Activated CD8-positive, alpha-beta T cell treated with anti-CD3 and anti-CD28 coated beads for 36 hours (primary cell): ENCODE data around the gene LRRC56. TPM values are rescaled to one million over a fixed set of nuclear protein-coding genes. Genes with fewer than 3 reads are reported as not detected.

Experiments used
- ATAC-seq: fragments of 200-7000 bp; cut with Tn5 transposase; one replicate; pipeline ENCODE4 v1.10.0; 2021; ENCODE audit warnings: mild to moderate bottlenecking, moderate library complexity
- CTCF ChIA-PET: fragments of 350-600 bp; sonication (Branson Sonifier 250); formaldehyde crosslinking; loops from one replicate; lab custom pipeline; 2021; ENCODE audit warnings: antibody characterized with exemption; lab: Charles Lee
- POLR2A ChIA-PET: fragments of 350-600 bp; sonication (Branson Sonifier 250); formaldehyde crosslinking; loops from one replicate; lab custom pipeline; 2021; ENCODE audit warnings: antibody characterized with exemption; lab: Charles Lee
- DNase-seq: peaks from one replicate; pipeline ENCODE4 v3.0.0-alpha.2; 2020
- H3K27ac Mint-ChIP-seq: one replicate; pipeline ENCODE4 v1.8.0; 2021; ENCODE audit warnings: mild to moderate bottlenecking, mixed read lengths
- H3K27me3 Mint-ChIP-seq: one replicate; pipeline ENCODE4 v1.8.0; 2021; ENCODE audit warnings: mixed read lengths
- H3K36me3 Mint-ChIP-seq: one replicate; pipeline ENCODE4 v1.8.0; 2021; ENCODE audit warnings: low read depth, mixed read lengths
- H3K4me1 Mint-ChIP-seq: one replicate; pipeline ENCODE4 v1.8.0; 2021; ENCODE audit warnings: low read depth, mixed read lengths
- H3K4me3 Mint-ChIP-seq: one replicate; pipeline ENCODE4 v1.8.0; 2021; ENCODE audit warnings: mild to moderate bottlenecking, moderate library complexity, mixed read lengths
- H3K9me3 Mint-ChIP-seq: one replicate; pipeline ENCODE4 v1.8.0; 2021; ENCODE audit warnings: mixed read lengths
- CTCF ChIP-seq: fragments of 200-600 bp; IDR thresholded peaks from one replicate; pipeline ENCODE4 v1.8.0; 2022; ENCODE audit warnings: antibody characterized with exemption, mild to moderate bottlenecking
- intact Hi-C: fragments of 100-400 bp; cut with micrococcal nuclease; formaldehyde crosslinking; loops from one replicate; pipeline ENCODE4 v1.10.0; 2022
- total RNA-seq, 2 experiments: library from RNA; stranded (reverse); gene quantifications; one replicate each; pipeline ENCODE4 v1.2.3, GENCODE V29; 2021

The LRRC56 gene
- total RNA-seq, 2 experiments from 2014 or later = 0.67 to 0.99 TPM

GRCh38 chr11:551131-551530 is 13.8 kb downstream of the LRRC56 start:
- Mint-ChIP-seq H3K4me3 (no peak overlapping the region), H3K9me3 (no peaks in the 10 kb centered on the region), H3K4me1 (no peaks in the 10 kb centered on the region), H3K27ac (no peak overlapping the region), H3K36me3 (no peaks in the 10 kb centered on the region), H3K27me3 (no peaks in the 10 kb centered on the region)
- ATAC-seq (no peak), DNase-seq (no peak)
- ChIA-PET CTCF (interaction anchor here (1.4 kb wide), 1 partner anchor 172 kb away, joined by 4 read pairs; no protein-coding TSS in a partner anchor), POLR2A (interaction anchor here (0.6 to 0.9 kb wide), 3 partner anchors 14 to 60 kb away, joined by 3 to 4 read pairs (median 3); partner anchors contain the start of gene LRRC56)
- no peak for TF ChIP-seq CTCF
- intact Hi-C loops = no loop called here

- no peak for ATAC-seq
- DNase-seq = no peak
- no peaks in the 10 kb centered on the region for H3K36me3 Mint-ChIP-seq
- ChIA-PET POLR2A (interaction anchor here (0.7 to 0.9 kb wide), 3 partner anchors 14 to 59 kb away, joined by 3 to 4 read pairs (median 3); partner anchors contain the start of gene LRRC56), CTCF (interaction anchor here (1.4 kb wide), 1 partner anchor 172 kb away, joined by 4 read pairs; no protein-coding TSS in a partner anchor)
- H3K27me3 Mint-ChIP-seq = peaks cover 2% of the 10 kb centered on the region
- peaks cover 2% of the 10 kb centered on the region for H3K4me1 Mint-ChIP-seq
- H3K27ac Mint-ChIP-seq = no peak overlapping the region
- intact Hi-C loops = no loop called here
- no peak overlapping the region for H3K4me3 Mint-ChIP-seq
- no peaks in the 10 kb centered on the region for H3K9me3 Mint-ChIP-seq
- no peak for TF ChIP-seq CTCF
Measured at GRCh38 chr11:551596-551995, 14.3 kb downstream of the LRRC56 start.

GRCh38 chr11:553083-553987 is 16.0 kb downstream of the LRRC56 start:
- no peaks in the 10 kb centered on the region for H3K36me3 Mint-ChIP-seq
- TF ChIP-seq CTCF = no peak
- H3K27ac Mint-ChIP-seq = no peak overlapping the region
- ChIA-PET CTCF (interaction anchor here (0.9 to 4.2 kb wide), 4 partner anchors 12 to 173 kb away, joined by 3 to 73 read pairs (median 4); no protein-coding TSS in a partner anchor), POLR2A (interaction anchor here (0.8 to 1.3 kb wide), 3 partner anchors 15 to 173 kb away, joined by 3 to 4 read pairs (median 3); no protein-coding TSS in a partner anchor)
- DNase-seq (no peak), ATAC-seq (no peak)
- H3K4me3 Mint-ChIP-seq = no peak overlapping the region
- intact Hi-C loops = no loop called here
- peaks cover 2% of the 10 kb centered on the region for H3K27me3 Mint-ChIP-seq
- no peaks in the 10 kb centered on the region for H3K9me3 Mint-ChIP-seq
- H3K4me1 Mint-ChIP-seq = peaks cover 2% of the 10 kb centered on the region

GRCh38 chr11:553988-554340 is 16.6 kb downstream of the LRRC56 start:
- H3K9me3 Mint-ChIP-seq = no peaks in the 10 kb centered on the region
- H3K27me3 Mint-ChIP-seq = peaks cover 2% of the 10 kb centered on the region
- ChIA-PET POLR2A (interaction anchor here (0.8 to 1.8 kb wide), 3 partner anchors 34 to 172 kb away, joined by 3 to 6 read pairs (median 4); no protein-coding TSS in a partner anchor), CTCF (interaction anchor here (0.9 to 4.2 kb wide), 8 partner anchors 13 to 170 kb away, joined by 3 to 73 read pairs (median 4); no protein-coding TSS in a partner anchor)
- no peak overlapping the region for H3K27ac Mint-ChIP-seq
- DNase-seq (no peak), ATAC-seq (no peak)
- intact Hi-C loops = no loop called here
- TF ChIP-seq CTCF = no peak
- no peak overlapping the region for H3K4me3 Mint-ChIP-seq
- H3K36me3 Mint-ChIP-seq = no peaks in the 10 kb centered on the region
- H3K4me1 Mint-ChIP-seq = peaks cover 2% of the 10 kb centered on the region
